NCI-H1436 treated with DMSO at 0.1 percent for 48 hours (cell line): ENCODE results near the gene MALRD1.

ENCODE experiments used
- DNase-seq: peaks from one replicate; lab custom pipeline; 2025; lab: John Stamatoyannopoulos, UW

The MALRD1 gene

DNA sequence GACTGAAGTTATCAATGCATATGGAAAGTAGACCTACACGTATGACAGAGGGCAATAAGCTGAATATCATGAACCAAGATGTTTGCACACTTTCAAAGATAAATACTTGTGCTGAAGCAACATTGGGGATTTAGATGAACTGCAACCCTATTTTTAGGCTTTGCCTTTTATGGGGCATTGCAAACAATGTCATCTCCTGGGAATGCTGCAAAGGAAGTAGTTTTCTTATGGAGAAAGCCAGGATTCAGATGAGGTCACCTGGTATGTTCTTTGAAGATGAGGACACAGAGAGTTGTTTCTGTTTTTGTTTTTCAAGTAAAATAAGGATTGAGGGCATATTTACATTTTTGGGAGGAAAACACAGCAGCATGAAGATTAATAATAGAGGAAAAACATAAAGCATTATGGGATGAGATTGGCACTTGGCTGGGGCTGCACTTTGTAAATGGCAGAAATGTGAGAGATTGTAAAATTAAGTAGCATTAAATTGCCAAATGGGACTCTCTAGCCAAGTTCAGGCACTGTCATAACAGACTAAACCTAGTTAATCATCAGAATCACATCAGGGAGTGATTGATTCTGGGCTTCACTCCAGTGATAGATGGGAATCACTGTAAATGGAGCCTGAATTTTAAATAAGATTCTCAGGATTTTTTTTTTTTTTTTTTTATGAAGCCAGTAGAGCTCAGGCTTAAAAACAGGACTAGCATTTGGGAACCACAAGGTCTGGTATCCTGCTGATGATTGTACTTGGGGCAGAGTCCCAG is 63.1 kb downstream of the MALRD1 start:
- DNase-seq, result no peak

DNA sequence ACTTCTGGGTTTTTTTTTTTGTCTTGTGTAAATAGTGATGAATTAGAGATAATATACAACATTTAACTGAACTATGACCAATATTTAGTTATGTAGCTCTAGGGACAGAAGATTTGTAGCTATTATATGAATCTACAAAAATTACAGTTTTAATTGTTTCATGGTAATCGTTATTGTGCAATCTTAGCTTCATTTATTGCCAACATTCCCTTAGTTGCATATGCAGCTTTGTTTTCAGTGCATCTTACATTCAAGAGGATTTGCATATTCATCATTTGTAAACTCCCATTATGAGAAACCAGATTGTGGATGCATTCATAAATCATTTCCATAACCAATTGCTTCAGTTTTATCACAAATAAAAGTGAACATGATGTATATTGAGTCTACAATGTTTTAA is 68.8 kb downstream of the MALRD1 start:
- no peak for DNase-seq

DNA sequence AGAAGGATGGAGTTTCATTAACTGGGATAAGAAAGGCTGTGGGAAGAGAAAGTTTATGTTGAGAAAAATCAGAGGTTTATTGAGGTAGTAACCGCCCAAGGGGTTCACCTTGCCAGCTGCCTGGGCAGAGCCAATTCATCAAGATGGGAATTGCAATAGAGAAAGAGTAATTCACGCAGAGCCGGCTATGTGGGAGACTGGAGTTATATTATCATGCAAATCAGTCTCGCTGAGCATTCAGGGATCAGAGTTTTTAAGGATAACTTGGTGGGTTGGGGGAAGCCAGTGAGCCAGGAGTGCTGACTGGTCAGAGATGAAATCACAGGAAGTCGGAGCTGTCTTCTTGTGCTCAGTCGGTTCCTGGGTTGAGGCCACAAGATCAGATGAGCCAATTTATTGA is 70.6 kb downstream of the MALRD1 start:
- DNase-seq, result no peak

GRCh38 chr10:19120381-19120908 is 71.8 kb downstream of the MALRD1 start:
- DNase-seq, result no peak

- no peak for DNase-seq
Observed at GRCh38 chr10:19133992-19134391, 85.4 kb downstream of the MALRD1 start.

DNA sequence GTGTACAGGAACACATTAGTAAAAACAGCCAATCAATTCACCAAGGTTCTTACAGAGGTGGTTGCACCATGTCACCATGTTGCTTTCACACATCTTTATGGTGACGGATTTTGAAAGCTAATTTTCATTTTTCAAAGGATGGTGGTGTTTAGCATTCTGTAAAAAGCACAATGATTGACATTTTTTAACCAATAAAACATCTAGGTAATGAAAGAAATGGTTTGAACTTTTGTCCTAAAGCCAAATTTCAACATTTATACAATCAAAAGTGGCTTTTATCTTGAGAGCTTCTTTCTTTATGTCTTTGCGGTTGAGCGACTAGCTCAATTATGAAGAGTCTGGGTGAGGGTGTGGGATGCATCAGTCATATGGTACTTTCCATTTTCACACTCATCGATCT is 94.4 kb downstream of the MALRD1 start:
- DNase-seq, result no peak

- no peak for DNase-seq
Observed at GRCh38 chr10:19144206-19144605, 95.6 kb downstream of the MALRD1 start.

- DNase-seq, result no peak
Observed at GRCh38 chr10:19154375-19154774, 105.8 kb downstream of the MALRD1 start.

DNA sequence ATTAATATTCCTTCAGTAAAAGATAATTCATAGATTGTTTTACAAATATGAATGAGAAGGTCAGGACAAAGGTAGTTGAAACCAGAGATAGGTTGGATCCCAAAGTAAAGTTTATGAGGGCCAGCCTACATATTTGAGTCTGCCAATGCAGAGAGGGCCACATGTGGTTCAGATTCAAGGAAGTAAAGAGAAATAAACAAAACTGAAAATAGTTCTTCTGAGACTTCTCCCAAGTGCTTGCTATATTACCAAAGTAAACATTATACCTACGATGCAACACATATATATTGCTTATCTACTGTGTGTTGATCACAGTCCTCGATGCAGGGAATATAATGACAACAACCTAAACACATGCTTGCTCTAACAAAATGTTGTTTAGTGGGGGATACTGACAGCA is 109.8 kb downstream of the MALRD1 start:
- no peak for DNase-seq

DNA sequence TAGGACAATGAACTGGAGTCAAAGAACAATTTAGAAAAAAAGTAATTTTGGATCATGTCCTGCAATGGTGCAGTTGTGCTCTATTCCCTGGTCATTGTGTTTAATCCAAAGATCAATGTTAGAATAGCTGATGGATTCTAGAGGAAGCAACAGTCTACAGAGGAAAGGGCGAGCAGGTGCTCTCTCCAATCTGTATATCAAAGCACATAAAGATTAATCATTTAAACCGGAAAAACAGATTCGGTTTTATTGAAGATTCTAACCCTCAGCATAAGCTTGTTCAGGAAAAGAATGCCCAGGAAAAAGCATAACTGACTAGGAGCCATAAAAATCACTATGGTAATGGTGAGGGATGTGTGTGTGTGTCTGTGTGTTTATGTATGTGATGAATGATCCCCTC is 110.3 kb downstream of the MALRD1 start:
- DNase-seq, result no peak

GRCh38 chr10:19164461-19164860 is 115.9 kb downstream of the MALRD1 start:
- no peak for DNase-seq

- no peak for DNase-seq
Observed at GRCh38 chr10:19168584-19168983, 120.0 kb downstream of the MALRD1 start.

- DNase-seq, result no peak
Observed at GRCh38 chr10:19169041-19169440, 120.4 kb downstream of the MALRD1 start.

GRCh38 chr10:19169684-19170083 is 121.1 kb downstream of the MALRD1 start:
- DNase-seq, result no peak

DNA sequence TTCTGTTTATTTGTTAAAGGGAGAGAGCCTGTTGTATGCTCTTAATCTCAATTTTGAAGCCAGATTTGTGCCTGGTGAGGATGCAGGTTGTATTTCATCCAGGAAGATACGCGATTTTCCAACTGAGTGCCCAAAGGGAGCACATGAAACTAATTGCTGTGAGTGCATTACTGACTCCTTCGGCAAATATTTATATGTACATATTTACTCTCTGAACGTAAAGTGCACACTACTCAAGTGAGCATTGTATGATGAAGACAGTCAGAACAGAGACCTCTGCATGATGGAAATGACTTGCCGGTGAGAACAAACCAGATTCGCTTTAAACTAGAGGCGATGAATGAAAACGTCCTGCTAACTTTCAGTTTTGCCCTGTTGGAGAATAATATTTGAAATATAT is 130.1 kb downstream of the MALRD1 start:
- DNase-seq, result no peak

- no peak for DNase-seq
Observed at GRCh38 chr10:19184891-19185290, 136.3 kb downstream of the MALRD1 start.

- DNase-seq, result no peak
Observed at GRCh38 chr10:19194866-19195265, 146.3 kb downstream of the MALRD1 start.

GRCh38 chr10:19195698-19196097 is 147.1 kb downstream of the MALRD1 start:
- DNase-seq, result no peak

DNA sequence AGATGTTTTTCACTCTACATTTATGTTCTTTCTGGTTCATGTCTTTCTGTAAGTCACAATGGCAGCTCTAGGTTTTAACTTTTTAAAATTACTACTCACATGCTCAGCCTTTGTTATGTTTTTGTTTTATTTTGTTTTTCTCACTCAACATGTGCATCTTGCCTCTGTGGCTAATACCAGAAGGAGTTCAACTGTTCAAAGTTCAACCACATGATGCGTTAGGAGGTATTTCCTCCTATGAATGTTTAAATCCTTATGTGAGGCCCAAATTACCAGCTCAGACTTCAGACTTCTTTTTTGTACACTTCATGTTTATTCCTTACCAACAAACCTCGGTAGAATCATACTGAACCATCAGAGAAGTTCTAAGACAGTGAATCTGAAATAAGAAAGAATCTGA is 151.6 kb downstream of the MALRD1 start:
- no peak for DNase-seq

DNA sequence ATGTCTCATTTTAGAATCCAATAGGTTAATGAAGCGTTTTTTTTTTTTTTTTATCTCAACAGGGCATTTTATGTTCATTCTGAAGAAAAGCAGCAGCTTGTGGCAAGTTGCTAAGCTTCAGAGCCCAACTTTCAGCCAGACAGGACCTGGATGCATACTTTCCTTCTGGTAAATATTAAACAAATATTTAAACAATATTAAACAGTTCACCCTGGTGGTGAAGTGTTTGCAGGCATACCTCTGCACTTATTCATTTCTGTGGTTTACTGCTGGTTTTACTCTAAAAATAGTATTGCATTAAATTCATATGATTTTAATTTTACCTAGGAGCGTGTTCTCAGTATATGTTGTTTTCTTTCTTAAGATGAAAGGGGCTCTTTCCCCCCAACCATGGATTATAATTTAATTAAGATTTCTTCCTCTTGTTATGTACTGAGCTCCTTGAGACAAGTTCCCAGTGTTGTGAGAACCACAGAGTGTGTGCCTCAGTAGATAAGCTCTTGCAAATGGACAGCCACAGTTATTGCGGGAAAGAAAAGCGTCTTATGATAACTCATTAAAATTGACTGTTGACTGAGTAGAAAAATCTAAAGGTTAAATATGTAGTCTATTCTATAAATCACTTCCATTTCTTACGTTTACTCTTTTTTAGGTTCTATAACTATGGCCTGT is 155.8 kb downstream of the MALRD1 start:
- no peak for DNase-seq

GRCh38 chr10:19209319-19209718 is 160.7 kb downstream of the MALRD1 start:
- DNase-seq, result no peak

DNA sequence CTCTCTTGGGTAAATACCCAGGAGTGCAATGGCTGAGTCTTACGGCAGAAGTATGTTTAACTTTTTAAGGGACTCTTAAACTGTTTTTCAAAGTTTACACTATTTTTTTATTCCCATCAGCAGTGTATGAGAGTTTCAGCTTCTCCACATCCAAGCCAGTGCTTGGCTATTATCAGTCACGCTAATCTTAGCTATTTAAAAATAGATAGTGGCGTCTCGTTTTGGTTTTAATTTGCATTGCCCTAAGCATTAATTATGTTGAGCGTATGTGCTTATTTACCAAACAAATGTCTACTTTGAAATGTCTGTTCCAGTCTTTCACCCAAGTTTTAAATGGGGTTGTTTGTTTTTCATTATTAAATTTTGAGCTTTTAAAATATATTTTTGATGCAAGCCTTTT is 164.0 kb downstream of the MALRD1 start:
- no peak for DNase-seq

GRCh38 chr10:19221216-19221615 is 172.6 kb downstream of the MALRD1 start:
- no peak for DNase-seq

DNA sequence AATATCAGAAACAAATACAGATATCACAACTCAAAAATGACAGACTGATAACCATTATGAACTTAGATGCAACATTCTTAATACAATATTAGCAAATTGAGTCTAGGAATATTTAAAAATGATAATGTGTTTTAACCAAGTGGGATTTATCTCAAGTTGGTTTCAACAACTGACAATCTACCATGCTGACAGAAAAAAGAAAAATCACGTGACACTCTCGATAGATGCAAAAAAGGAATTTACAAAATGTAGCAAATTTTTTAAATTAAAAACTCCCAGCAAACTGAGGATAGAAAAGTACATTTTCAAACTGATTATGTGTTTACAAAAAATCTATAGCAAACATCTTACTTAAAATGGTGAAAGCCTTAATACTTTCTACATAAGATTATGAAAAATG is 177.4 kb downstream of the MALRD1 start:
- no peak for DNase-seq
